Activated T-helper 17 cell treated with anti-CD3 and anti-CD28 coated beads, Interleukin-2, amount 50 U/mL, for 72 hours (primary cell): ENCODE results near the gene FGFR3. TPM values are rescaled to one million over a fixed set of nuclear protein-coding genes. Genes with fewer than 3 reads are reported as not detected.
A peak's percentile ranks its signal among the peaks of the same experiment; 100 is the strongest.

Experiments used
- ATAC-seq: fragments of 150-1000 bp; cut with Tn5 transposase; replicated peaks from 2 replicates; pipeline ENCODE4 v1.10.0; 2021; ENCODE audit warnings: mild to moderate bottlenecking, moderate library complexity
- H3K27ac Mint-ChIP-seq: one replicate; pipeline ENCODE4 v1.8.0; 2022; ENCODE audit warnings: mixed read lengths
- H3K27me3 Mint-ChIP-seq: one replicate; pipeline ENCODE4 v1.8.0; 2022; ENCODE audit warnings: mixed read lengths
- H3K36me3 Mint-ChIP-seq: one replicate; pipeline ENCODE4 v1.8.0; 2022; ENCODE audit warnings: low read depth, mild to moderate bottlenecking, mixed read lengths
- H3K4me1 Mint-ChIP-seq: one replicate; pipeline ENCODE4 v1.8.0; 2022; ENCODE audit warnings: mixed read lengths
- H3K4me3 Mint-ChIP-seq: one replicate; pipeline ENCODE4 v1.8.0; 2022; ENCODE audit warnings: mild to moderate bottlenecking, mixed read lengths
- H3K9me3 Mint-ChIP-seq: one replicate; pipeline ENCODE4 v1.8.0; 2022; ENCODE audit warnings: mixed read lengths
- total RNA-seq, 2 donors: library from RNA; stranded (reverse); gene quantifications; one replicate each; pipeline ENCODE4 v1.2.3, GENCODE V29; 2022

The FGFR3 gene
- total RNA-seq, 2 donors from 2014 or later = 0.05 TPM; not detected in 1

- no peak for ATAC-seq
- H3K36me3 Mint-ChIP-seq = no peaks in the 10 kb centered on the region
- H3K4me1 Mint-ChIP-seq = no peaks in the 10 kb centered on the region
- no peaks in the 10 kb centered on the region for H3K9me3 Mint-ChIP-seq
- no peak overlapping the region for H3K4me3 Mint-ChIP-seq
- no peaks in the 10 kb centered on the region for H3K27me3 Mint-ChIP-seq
- H3K27ac Mint-ChIP-seq = no peak overlapping the region
Observed at GRCh38 chr4:1784789-1785591, 8.1 kb upstream of the FGFR3 start.

DNA sequence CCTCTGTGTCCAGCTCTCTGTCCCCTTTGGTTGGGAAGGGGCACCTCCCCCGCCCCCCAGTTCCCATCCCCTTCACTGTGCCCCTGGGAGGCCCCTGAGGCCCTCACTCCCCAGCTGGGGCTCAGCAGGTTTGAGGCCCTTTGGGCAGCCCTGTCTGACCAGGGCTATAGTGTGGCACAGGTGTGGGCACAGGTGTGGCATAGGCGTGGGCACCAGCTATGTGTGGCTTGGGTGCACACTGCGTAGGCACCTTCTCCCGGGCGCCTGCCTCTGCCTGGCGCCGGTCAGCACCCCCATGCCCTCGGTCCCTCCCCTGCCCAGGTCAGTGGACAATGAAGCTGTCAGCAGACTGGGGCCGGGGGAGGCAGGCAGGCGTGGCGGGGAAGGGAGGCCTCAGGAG, 7.5 kb upstream of the FGFR3 start:
- Mint-ChIP-seq H3K27ac (no peak overlapping the region), H3K27me3 (no peaks in the 10 kb centered on the region), H3K4me1 (no peaks in the 10 kb centered on the region), H3K4me3 (no peak overlapping the region), H3K9me3 (no peaks in the 10 kb centered on the region), H3K36me3 (no peaks in the 10 kb centered on the region)
- ATAC-seq = no peak

GRCh38 chr4:1786544-1787362, 6.3 kb upstream of the FGFR3 start:
- Mint-ChIP-seq H3K4me1 (no peaks in the 10 kb centered on the region), H3K4me3 (no peak overlapping the region), H3K36me3 (no peaks in the 10 kb centered on the region), H3K27me3 (no peaks in the 10 kb centered on the region), H3K9me3 (no peaks in the 10 kb centered on the region), H3K27ac (no peak overlapping the region)
- no peak for ATAC-seq

DNA sequence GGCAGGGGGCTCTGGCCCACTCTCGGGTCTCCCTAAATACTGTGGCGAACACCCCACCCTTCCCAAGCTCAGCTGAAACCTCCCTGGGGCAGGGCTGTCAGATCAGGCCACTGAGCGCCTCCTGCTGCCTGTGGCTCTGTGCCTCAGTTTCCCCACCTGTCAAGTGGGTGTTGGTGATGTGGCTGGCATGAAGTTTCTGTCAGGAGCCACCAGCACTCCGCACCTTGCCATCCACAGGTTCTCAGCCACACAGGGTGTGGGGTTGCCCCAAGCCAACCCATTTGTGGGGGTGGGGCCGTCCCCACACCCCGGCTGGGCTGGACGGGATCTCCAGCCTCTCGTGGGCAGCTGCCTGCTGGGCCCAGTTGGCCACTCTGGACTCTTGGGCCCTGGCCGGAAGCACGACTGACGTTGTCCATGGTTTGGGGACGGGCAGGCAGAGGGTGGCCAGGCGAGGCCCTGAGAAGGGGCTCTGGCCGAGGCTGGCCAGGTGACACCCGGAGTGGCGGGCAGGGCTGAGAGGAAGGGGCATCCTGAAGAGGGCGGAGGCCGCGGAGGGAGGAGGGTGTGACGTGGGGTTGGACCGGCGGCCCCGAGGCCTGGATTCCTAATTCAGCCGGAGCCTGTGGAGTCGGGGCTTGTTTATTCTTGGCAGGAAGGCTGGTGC, 5.5 kb upstream of the FGFR3 start:
- Mint-ChIP-seq H3K9me3 (no peaks in the 10 kb centered on the region), H3K36me3 (no peaks in the 10 kb centered on the region), H3K27me3 (no peaks in the 10 kb centered on the region), H3K4me1 (no peaks in the 10 kb centered on the region), H3K27ac (no peak overlapping the region), H3K4me3 (no peak overlapping the region)
- ATAC-seq = no peak

DNA sequence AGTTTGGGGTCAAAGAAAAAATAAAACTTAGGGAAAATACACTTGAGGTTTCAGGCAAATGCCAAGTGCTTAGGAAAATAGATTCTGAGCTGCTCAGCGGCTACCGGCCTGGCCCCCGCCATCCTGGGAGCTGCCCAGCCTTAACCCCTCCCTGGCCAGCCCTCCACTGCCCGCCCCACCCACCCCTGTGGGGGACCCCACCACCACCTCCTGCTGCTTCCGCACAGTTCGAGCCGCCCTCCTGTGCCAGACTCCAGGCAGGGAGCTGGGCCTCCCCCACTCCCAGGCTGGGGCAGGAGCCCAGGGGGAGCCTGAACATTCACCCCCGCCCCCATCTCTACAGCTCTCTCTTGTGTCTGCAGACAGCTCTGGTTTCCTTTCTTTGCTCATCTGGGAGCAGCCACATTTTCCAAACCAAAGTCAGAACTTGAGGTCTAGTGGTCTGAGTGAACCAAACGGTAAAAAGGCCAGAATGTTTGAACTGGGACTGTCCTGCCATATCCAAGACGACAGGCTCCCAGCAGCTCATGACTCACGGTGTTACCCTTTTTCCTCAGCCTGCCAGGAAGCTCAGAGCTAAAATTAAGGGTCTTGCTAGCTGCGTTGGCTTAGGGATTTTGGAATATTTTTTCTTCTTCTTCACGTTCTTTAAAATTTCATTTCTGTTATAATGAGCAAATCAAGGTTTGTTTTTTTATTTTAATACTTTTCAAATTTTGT, 4.7 kb upstream of the FGFR3 start:
- no peak for ATAC-seq
- Mint-ChIP-seq H3K27me3 (no peaks in the 10 kb centered on the region), H3K27ac (no peak overlapping the region), H3K4me3 (no peak overlapping the region), H3K9me3 (no peaks in the 10 kb centered on the region), H3K4me1 (no peaks in the 10 kb centered on the region), H3K36me3 (no peaks in the 10 kb centered on the region)

- Mint-ChIP-seq H3K27ac (no peak overlapping the region), H3K4me1 (no peaks in the 10 kb centered on the region), H3K4me3 (no peak overlapping the region), H3K36me3 (no peaks in the 10 kb centered on the region), H3K9me3 (no peaks in the 10 kb centered on the region), H3K27me3 (no peaks in the 10 kb centered on the region)
- ATAC-seq = no peak
Observed at GRCh38 chr4:1789552-1789951, 3.5 kb upstream of the FGFR3 start.

- Mint-ChIP-seq H3K4me3 (no peak overlapping the region), H3K4me1 (no peaks in the 10 kb centered on the region), H3K27ac (no peak overlapping the region), H3K36me3 (no peaks in the 10 kb centered on the region), H3K27me3 (no peaks in the 10 kb centered on the region), H3K9me3 (no peaks in the 10 kb centered on the region)
- no peak for ATAC-seq
Observed at GRCh38 chr4:1790005-1790404, 3.1 kb upstream of the FGFR3 start.

DNA sequence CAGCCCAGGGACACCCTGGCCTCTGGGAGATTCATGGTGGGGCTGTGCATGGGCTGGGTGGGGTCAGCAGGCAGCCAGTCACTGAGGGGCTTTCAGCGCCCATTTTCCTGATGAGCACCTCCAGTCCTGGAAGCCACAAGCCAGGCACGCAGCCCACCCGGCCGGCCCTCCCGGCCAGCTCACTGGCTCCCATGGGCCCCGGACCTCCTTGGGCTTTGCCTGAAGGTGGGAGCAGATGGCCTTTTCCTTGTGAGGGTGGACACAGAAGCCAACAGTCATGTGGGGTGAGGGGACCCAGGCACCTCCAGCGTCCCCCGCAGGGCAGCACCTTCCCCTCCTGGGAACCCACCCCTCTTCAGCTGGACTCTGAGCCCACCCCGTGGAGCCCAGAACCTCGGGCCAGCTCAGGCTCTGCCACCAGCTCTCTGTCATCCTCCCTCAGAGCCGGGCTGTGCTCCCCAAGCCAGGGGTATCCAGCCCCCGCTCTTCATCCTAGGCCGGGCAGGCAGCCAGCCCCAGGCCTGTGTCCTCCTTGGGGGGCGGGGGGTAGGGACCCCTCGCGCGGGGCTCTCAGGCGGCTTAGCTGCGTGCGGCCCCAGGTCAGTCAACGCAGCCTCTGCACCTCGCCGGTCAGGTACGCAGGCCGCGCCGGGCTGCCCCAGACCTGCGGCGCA, 798 bp upstream of the FGFR3 start:
- Mint-ChIP-seq H3K9me3 (no peaks in the 10 kb centered on the region), H3K36me3 (no peaks in the 10 kb centered on the region), H3K4me3 (peak overlapping the region; percentile 26), H3K27ac (no peak overlapping the region), H3K27me3 (no peaks in the 10 kb centered on the region), H3K4me1 (no peaks in the 10 kb centered on the region)
- ATAC-seq = no peak

GRCh38 chr4:1793496-1793840, 375 bp downstream of the FGFR3 start:
- H3K4me1 Mint-ChIP-seq = no peaks in the 10 kb centered on the region
- H3K36me3 Mint-ChIP-seq = no peaks in the 10 kb centered on the region
- H3K27ac Mint-ChIP-seq = no peak overlapping the region

GRCh38 chr4:1793940-1794808, 1.1 kb downstream of the FGFR3 start:
- H3K36me3 Mint-ChIP-seq = no peaks in the 10 kb centered on the region
- no peak overlapping the region for H3K4me3 Mint-ChIP-seq
- no peak for ATAC-seq
- no peak overlapping the region for H3K27ac Mint-ChIP-seq
- peaks cover 5% of the 10 kb centered on the region for H3K27me3 Mint-ChIP-seq
- H3K9me3 Mint-ChIP-seq = no peaks in the 10 kb centered on the region
- H3K4me1 Mint-ChIP-seq = no peaks in the 10 kb centered on the region

More at GRCh38 chr4:1793496-1793840, 375 bp downstream of the FGFR3 start:
- Mint-ChIP-seq H3K27me3 (peaks cover under 1% of the 10 kb centered on the region), H3K4me3 (no peak overlapping the region), H3K9me3 (no peaks in the 10 kb centered on the region)
- ATAC-seq = peak; percentile 52

- H3K27ac Mint-ChIP-seq = no peak overlapping the region
- ATAC-seq = no peak
- no peaks in the 10 kb centered on the region for H3K4me1 Mint-ChIP-seq
- H3K4me3 Mint-ChIP-seq = no peak overlapping the region
- no peaks in the 10 kb centered on the region for H3K36me3 Mint-ChIP-seq
- peaks cover 5% of the 10 kb centered on the region for H3K27me3 Mint-ChIP-seq
- H3K9me3 Mint-ChIP-seq = no peaks in the 10 kb centered on the region
Observed at GRCh38 chr4:1794809-1795298, 1.8 kb downstream of the FGFR3 start.

DNA sequence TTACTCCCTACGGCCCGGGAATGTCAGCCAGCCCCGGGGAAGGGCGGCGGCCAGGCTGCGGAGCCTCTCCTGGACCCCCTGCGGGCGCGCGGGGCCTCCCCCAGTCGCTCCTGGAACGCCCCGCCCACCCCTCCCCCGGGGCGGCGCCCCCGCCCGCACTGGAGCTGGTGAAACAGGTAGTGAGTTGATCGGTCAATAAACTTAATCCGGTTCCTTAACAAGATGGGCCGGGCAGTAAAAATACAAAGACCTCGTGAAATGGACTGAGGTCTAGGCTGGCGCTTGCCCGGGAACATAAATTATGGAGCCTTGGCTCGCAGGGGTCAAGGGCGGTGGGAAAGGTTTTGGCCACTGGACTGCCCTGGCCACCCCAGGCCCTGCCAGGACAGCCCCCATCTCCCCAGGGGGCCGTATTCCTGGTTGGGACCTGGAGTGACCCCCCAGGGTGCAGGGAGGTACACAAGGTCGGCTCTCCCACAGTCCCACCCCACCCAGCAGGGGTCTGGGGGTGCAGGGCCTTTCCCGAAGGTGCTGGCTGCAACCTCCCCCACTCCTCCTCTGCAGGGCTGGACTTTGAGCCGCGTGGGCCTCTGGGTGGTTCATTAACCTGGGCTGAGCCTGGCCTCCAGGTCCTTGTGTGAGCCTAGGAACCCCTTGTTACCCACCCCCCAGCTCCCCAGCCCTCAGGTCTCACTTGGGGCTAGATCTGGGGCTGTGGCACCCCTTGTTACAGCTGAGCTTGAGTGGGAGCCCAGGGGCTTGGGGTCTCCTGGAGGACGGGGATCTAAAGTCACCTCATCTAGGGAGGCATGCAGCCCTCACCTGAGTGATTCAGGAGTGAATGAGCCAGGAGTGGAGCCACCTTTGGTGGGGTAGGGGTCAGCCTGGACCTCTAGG, 2.5 kb downstream of the FGFR3 start:
- H3K4me3 Mint-ChIP-seq = no peak overlapping the region

More for the DNA sequence above, 2.5 kb downstream of the FGFR3 start:
- Mint-ChIP-seq H3K9me3 (no peaks in the 10 kb centered on the region), H3K4me1 (no peaks in the 10 kb centered on the region), H3K27me3 (peaks cover 5% of the 10 kb centered on the region), H3K27ac (no peak overlapping the region), H3K36me3 (no peaks in the 10 kb centered on the region)
- no peak for ATAC-seq
